IMR-90 (cell line): ENCODE measurements around the gene ZNF74. TPM values are rescaled to one million over a fixed set of nuclear protein-coding genes. Genes with fewer than 3 reads are reported as not detected.
"Not testable (repeated sequence)": the region's sequence is repeated elsewhere in the genome, so short reads cannot be mapped to it uniquely, and the experiment has no call there.

Source experiments
- ATAC-seq: fragments of 200-7000 bp; cut with Tn5 transposase; 2 replicates; pipeline ENCODE4 v1.9.1; 2020; ENCODE audit warnings: low read depth, mild to moderate bottlenecking, moderate library complexity
- BruUV-seq: library from RNA; stranded (reverse); fragments of 400-500 nt; replicated peaks from 2 replicates; lab custom pipeline; 2021; lab: Mats Ljungman, UMichigan
- CTCF ChIA-PET: fragments of 300-600 bp; formaldehyde crosslinking; extraction: SDS; loops from one replicate; lab custom pipeline; 2021; ENCODE audit warnings: antibody characterized with exemption; lab: Yijun Ruan, JAX
- POLR2A ChIA-PET: fragments of 300-600 bp; sonication (Branson Sonifier 250); formaldehyde crosslinking; loops from one replicate; lab custom pipeline; 2022; ENCODE audit warnings: antibody characterized with exemption; ENCODE audit not compliant: unreplicated experiment; lab: Charles Lee
- DNase-seq: peaks from one replicate; pipeline ENCODE4 v3.0.0; 2013
- H2AFZ ChIP-seq: replicated peaks from 2 replicates; pipeline ENCODE3; 2013; ENCODE audit warnings: low read length, mild to moderate bottlenecking; ENCODE audit not compliant: poor library complexity
- H2AK5ac ChIP-seq: 2 replicates; pipeline ENCODE4 v1.6.1; 2013; ENCODE audit warnings: low read depth, low read length, inconsistent platforms
- H2AK9ac ChIP-seq: replicated peaks from 2 replicates; pipeline ENCODE3; 2013; ENCODE audit warnings: mild to moderate bottlenecking, low read depth, low read length, moderate library complexity; ENCODE audit not compliant: poor library complexity
- H2BK120ac ChIP-seq: 2 replicates; pipeline ENCODE4 v1.6.1; 2013; ENCODE audit warnings: low read depth, low read length, inconsistent platforms
- H2BK15ac ChIP-seq: 3 replicates; pipeline ENCODE4 v1.6.1; 2013; ENCODE audit warnings: low read depth, low read length, inconsistent platforms
- H2BK20ac ChIP-seq: 2 replicates; pipeline ENCODE4 v1.6.1; 2013; ENCODE audit warnings: low read depth, mild to moderate bottlenecking, inconsistent platforms, low read length, moderate library complexity
- H2BK5ac ChIP-seq: 2 replicates; pipeline ENCODE4 v1.6.1; 2013; ENCODE audit warnings: mild to moderate bottlenecking, low read depth, low read length, inconsistent platforms; ENCODE audit not compliant: poor library complexity, severe bottlenecking
- H3K14ac ChIP-seq: replicated peaks from 2 replicates; pipeline ENCODE4 v1.6.1; 2013; ENCODE audit warnings: low read depth, low read length, inconsistent platforms
- H3K18ac ChIP-seq: 2 replicates; pipeline ENCODE4 v1.6.1; 2013; ENCODE audit warnings: low read depth, low read length, control low read depth
- H3K23ac ChIP-seq: 2 replicates; pipeline ENCODE4 v1.6.1; 2013; ENCODE audit warnings: low read depth, low read length, inconsistent platforms
- H3K27ac ChIP-seq: 2 replicates; pipeline ENCODE4 v1.5.1; 2013; ENCODE audit warnings: mild to moderate bottlenecking, control low read depth, low read length; ENCODE audit not compliant: insufficient read depth
- H3K27me3 ChIP-seq: 2 replicates; pipeline ENCODE4 v1.6.1; 2013; ENCODE audit warnings: low read length; ENCODE audit not compliant: control insufficient read depth, insufficient read depth
- H3K36me3 ChIP-seq: 2 replicates; pipeline ENCODE4 v1.6.1; 2013; ENCODE audit warnings: low read length, mixed read lengths; ENCODE audit not compliant: control insufficient read depth, insufficient read depth
- H3K4ac ChIP-seq: 2 replicates; pipeline ENCODE4 v1.6.1; 2013; ENCODE audit warnings: low read depth, low read length, inconsistent platforms
- H3K4me1 ChIP-seq: 2 replicates; pipeline ENCODE4 v1.6.1; 2013; ENCODE audit warnings: low read length, mixed read lengths; ENCODE audit not compliant: control insufficient read depth, insufficient read depth
- H3K4me2 ChIP-seq: 2 replicates; pipeline ENCODE4 v1.6.1; 2013; ENCODE audit warnings: low read depth, mild to moderate bottlenecking, control low read depth, low read length, moderate library complexity
- H3K4me3 ChIP-seq: 2 replicates; pipeline ENCODE4 v1.5.1; 2013; ENCODE audit warnings: low read depth, mild to moderate bottlenecking, control low read depth, low read length, moderate library complexity; ENCODE audit not compliant: insufficient read depth
- H3K56ac ChIP-seq: 2 replicates; pipeline ENCODE4 v1.6.1; 2013; ENCODE audit warnings: low read length, inconsistent platforms; ENCODE audit not compliant: insufficient read depth; ENCODE audit errors: extremely low read depth
- H3K79me1 ChIP-seq, 2 experiments: 2 replicates each; pipeline ENCODE4 v1.6.1; 2013; ENCODE audit warnings: low read length in 2 of 2, inconsistent platforms in 1 of 2, low read depth in 1 of 2
- H3K9ac ChIP-seq: 2 replicates; pipeline ENCODE4 v1.6.1; 2013; ENCODE audit warnings: low read depth, low read length, control low read depth
- H3K9me1 ChIP-seq: 2 replicates; pipeline ENCODE4 v1.6.1; 2013; ENCODE audit warnings: low read length, inconsistent platforms; ENCODE audit not compliant: insufficient read depth
- H3K9me3 ChIP-seq: 2 replicates; pipeline ENCODE4 v1.6.1; 2013; ENCODE audit warnings: low read length; ENCODE audit not compliant: control insufficient read depth, insufficient read depth
- H4K20me1 ChIP-seq: 2 replicates; pipeline ENCODE4 v1.6.1; 2013; ENCODE audit warnings: low read length, inconsistent platforms; ENCODE audit not compliant: insufficient read depth
- H4K5ac ChIP-seq: 2 replicates; pipeline ENCODE4 v1.6.1; 2013; ENCODE audit warnings: mild to moderate bottlenecking, low read depth, low read length, control low read depth
- H4K8ac ChIP-seq, 2 experiments: 2 replicates each; pipeline ENCODE4 v1.6.1; 2013; ENCODE audit warnings: low read depth in 2 of 2, low read length in 2 of 2, control low read depth in 1 of 2, inconsistent platforms in 1 of 2
- H4K91ac ChIP-seq: 2 replicates; pipeline ENCODE4 v1.6.1; 2013; ENCODE audit warnings: low read depth, low read length, inconsistent platforms; ENCODE audit not compliant: insufficient read depth
- WGBS, 2 experiments: methylation state at CpG; one replicate each; pipeline versions ENCODE4 v1.1.5 to v1.1.7; 2013; ENCODE audit warnings: missing lambda C conversion rate in 2 of 2; ENCODE audit not compliant: insufficient read length in 1 of 2; ENCODE audit errors: extremely low coverage in 2 of 2; 5-methylcytosine and 5-hydroxymethylcytosine counted together
- dilution Hi-C: fragments of 300-500 bp; cut with HindIII; formaldehyde crosslinking; loops from one replicate; pipeline ENCODE4 v1.14.3; 2018; ENCODE audit warnings: low sequenced_read_pairs; ENCODE audit not compliant: unreplicated experiment
- in situ Hi-C: fragments of 300-500 bp; cut with MboI; formaldehyde crosslinking; loops from 3 replicates; pipeline ENCODE4 v1.14.3; 2019; ENCODE audit warnings: low sequenced_read_pairs, inconsistent platforms, mixed read lengths
- intact Hi-C: fragments of 100-400 bp; cut with micrococcal nuclease; formaldehyde crosslinking; loops from 2 replicates; pipeline ENCODE4 v1.10.0; 2022
- polyA plus RNA-seq, 3 experiments: library from polyadenylated mRNA; depleted of rRNA; stranded (reverse); fragments of >200 nt; gene quantifications; 2 replicates each; pipeline ENCODE4 v1.2.3, GENCODE V29; 2012; ENCODE audit warnings: low replicate concordance in 1 of 3
- total RNA-seq: library from RNA; depleted of rRNA; stranded (reverse); fragments of >200 nt; gene quantifications from 2 replicates; pipeline ENCODE4 v1.2.3, GENCODE V29; 2012

Gene ZNF74
- total and polyA plus RNA-seq, 2 of the 4 experiments (the other 2 are of a cell fraction), result 7.5 to 8.4 TPM

DNA sequence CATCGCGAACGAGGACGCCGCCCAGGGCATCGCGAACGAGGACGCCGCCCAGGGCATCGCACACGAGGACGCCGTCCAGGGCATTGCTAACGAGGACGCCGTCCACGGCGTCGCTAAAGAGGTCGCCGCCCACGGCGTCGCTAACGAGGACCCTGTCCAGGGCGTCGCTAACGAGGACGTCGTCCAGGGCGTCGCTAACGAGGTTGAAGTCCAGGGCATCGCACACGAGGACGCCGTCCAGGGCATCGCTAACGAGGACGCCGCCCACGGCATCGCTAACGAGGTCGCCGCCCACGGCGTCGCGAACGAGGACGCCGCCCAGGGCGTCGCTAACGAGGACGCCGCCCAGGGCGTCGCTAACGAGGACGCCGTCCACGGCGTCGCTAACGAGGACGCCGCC, 36.0 kb upstream of the ZNF74 start:
- H3K18ac ChIP-seq, H3K79me1 ChIP-seq, H4K8ac ChIP-seq, CTCF ChIA-PET, H2BK5ac ChIP-seq, H2BK20ac ChIP-seq, H3K9ac ChIP-seq, H3K4me2 ChIP-seq, H2AK9ac ChIP-seq, H3K9me1 ChIP-seq, H3K4ac ChIP-seq, H3K27me3 ChIP-seq, H2BK15ac ChIP-seq, in situ Hi-C loops, H2AFZ ChIP-seq, H3K9me3 ChIP-seq, H2AK5ac ChIP-seq, intact Hi-C loops, DNase-seq, H4K91ac ChIP-seq, H3K14ac ChIP-seq, H3K56ac ChIP-seq, H3K23ac ChIP-seq, H3K27ac ChIP-seq, H3K4me1 ChIP-seq, POLR2A ChIA-PET, BruUV-seq, ATAC-seq, H3K4me3 ChIP-seq, H4K5ac ChIP-seq, H3K36me3 ChIP-seq, H2BK120ac ChIP-seq, dilution Hi-C loops, H4K20me1 ChIP-seq: not testable (repeated sequence)
- WGBS, 2 experiments, result 81% methylated on average over 12 of the region's 70 CpGs; no CpG with 5 or more reads in 1 of the 2 experiments

DNA sequence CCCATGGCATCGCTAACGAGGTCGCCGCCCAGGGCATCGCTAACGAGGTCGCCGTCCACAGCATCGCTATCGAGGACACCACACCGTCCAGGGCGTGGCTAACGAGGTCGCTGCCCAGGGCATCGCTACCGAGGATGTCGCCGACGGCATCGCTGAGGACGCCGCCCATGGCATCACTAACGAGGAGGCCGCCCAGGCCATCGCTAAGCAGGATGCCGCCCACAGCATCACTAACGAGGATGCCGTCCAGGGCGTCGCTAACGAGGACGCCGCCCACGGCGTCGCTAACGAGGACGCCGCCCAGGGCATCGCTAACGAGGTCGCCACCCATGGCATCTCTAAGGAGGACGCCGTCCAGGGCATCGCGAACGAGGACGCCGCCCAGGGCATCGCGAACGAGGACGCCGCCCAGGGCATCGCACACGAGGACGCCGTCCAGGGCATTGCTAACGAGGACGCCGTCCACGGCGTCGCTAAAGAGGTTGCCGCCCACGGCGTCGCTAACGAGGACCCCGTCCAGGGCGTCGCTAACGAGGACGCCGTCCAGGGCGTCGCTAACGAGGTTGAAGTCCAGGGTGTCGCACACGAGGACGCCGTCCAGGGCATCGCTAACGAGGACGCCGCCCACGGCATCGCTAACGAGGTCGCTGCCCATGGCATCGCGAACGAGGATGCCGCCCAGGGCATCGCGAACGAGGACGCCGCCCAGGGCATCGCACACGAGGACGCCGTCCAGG, 35.3 kb upstream of the ZNF74 start:
- H2AK9ac ChIP-seq, H3K36me3 ChIP-seq, H3K23ac ChIP-seq, dilution Hi-C loops, H2BK20ac ChIP-seq, H2AK5ac ChIP-seq, H4K91ac ChIP-seq, CTCF ChIA-PET, ATAC-seq, H3K4me3 ChIP-seq, DNase-seq, H3K27me3 ChIP-seq, H4K5ac ChIP-seq, in situ Hi-C loops, H2BK15ac ChIP-seq, H3K9me3 ChIP-seq, H3K56ac ChIP-seq, H3K4me1 ChIP-seq, H2BK5ac ChIP-seq, H4K8ac ChIP-seq, H3K18ac ChIP-seq, BruUV-seq, H3K79me1 ChIP-seq, H3K9me1 ChIP-seq, H3K27ac ChIP-seq, intact Hi-C loops, H2BK120ac ChIP-seq, POLR2A ChIA-PET, H3K4ac ChIP-seq, H3K4me2 ChIP-seq, H4K20me1 ChIP-seq, H3K14ac ChIP-seq, H2AFZ ChIP-seq, H3K9ac ChIP-seq: not testable (repeated sequence)
- no CpG with 5 or more reads among the region's 103 CpGs for WGBS, 2 experiments
